GM18502 (cell line): ENCODE results near the gene ITGA11.

ENCODE experiments used
- ATAC-seq: cut with Tn5 transposase; IDR thresholded peaks from one replicate; pipeline ENCODE4 v1.9.1; 2021; ENCODE audit warnings: mild to moderate bottlenecking; ENCODE audit not compliant: unreplicated experiment, poor library complexity

Gene ITGA11

DNA sequence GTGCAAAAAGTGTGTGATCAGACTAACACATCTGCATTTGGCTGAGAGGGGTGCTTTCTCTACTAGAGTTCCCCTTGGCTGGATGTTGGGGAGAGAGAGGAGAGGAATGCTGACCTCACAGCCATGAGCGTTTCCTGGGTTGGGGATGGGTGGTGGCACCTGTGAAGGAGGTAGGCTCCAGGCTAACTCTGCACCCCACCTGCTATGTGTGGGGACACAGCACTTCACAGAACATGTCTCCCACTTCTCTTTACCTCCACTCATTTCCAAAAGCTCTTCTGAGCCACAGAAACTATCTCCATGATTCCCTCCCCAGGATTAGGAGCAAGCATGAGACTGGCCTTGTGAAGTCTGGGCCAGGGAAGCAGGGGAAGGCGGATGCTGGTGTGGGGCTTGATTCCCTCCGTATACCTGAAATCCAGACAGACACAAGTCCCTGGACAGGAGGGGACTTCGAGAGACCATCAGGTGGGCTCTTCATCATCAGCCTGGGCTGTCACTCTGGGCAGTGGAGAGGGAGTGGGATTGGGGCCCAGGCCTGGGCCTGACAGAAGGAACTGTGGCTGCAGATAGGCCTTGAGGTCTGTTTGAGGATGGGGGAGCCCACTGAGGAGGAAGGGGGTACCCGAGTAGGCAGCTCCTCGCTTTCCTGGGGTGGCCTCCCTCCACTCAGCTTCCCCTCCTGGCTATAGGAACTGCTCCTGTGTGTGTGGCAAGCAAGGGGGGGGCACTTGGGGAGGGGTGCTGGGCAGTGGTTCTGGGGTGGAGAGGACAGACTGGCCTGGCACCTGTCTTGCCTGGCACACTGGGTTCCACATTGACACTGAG is 113.7 kb downstream of the ITGA11 start:
- no peak for ATAC-seq

- no peak for ATAC-seq
These were observed 114.5 kb downstream of the ITGA11 start for GRCh38 chr15:68317281-68318007.

GRCh38 chr15:68316061-68316804 is 115.7 kb downstream of the ITGA11 start:
- no peak for ATAC-seq

DNA sequence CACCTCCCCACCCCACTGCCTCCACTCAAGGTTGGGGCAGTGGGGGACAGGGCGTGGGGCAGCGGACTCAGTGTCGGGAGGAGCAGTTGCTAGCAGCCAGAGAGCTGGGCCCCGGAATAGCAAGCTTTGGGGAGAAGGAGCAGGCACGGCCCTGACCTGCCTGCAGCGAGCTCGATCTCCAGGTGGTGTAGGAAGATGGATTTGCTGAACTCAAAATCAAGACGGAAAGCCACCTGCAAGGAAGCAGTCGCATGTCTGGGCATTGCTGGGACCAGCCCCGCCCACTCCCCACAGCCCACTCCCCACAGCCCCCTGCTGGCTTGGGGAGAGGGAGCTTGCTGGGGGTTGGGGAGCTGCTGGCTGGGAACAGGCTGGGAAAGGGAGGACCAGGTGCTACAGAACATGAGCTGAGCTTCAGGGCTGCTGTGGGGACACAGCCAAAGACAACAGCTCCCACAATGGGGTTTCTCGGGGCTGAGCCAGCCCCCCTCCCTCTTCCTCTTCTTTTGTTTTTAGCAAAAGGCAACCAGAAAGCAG is 116.4 kb downstream of the ITGA11 start:
- ATAC-seq, result no peak

DNA sequence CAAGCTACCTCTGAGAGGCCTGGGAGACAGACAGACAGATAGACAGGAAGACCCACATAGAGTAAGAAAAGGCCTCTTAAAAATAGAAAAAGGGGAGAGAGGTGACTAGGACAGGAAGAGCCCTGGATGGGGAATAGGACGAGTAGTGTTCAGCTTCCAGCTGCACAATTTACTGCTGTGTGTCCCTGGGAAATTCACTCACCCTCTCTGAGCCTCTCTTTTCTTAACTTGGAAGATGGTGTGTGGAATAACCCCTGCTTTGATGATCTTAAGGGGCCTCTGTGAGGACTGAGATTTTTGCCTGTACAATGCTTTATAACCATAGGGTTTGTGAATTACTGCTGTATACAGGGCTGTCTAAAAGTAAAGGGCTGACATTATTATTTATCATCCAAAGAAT is 116.9 kb downstream of the ITGA11 start:
- no peak for ATAC-seq

DNA sequence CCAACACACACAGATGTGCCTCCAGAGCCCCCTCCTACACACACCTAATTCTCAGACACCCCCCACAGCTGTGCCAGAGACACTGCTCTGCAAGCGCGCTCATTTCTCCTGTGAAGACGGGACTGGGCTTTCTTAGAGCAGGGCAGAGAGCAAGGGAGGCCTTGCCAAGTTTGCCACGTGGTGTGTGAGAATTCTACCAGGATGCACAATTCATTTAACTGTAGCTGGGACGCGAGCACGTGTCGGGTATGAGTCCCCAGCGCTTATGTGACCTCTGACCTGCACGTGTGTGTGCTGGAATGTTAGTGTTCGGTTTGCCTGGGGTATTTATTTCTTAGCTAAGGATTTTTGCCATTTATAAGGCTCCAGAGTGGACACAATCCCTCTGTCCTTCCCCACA is 117.4 kb downstream of the ITGA11 start:
- no peak for ATAC-seq

DNA sequence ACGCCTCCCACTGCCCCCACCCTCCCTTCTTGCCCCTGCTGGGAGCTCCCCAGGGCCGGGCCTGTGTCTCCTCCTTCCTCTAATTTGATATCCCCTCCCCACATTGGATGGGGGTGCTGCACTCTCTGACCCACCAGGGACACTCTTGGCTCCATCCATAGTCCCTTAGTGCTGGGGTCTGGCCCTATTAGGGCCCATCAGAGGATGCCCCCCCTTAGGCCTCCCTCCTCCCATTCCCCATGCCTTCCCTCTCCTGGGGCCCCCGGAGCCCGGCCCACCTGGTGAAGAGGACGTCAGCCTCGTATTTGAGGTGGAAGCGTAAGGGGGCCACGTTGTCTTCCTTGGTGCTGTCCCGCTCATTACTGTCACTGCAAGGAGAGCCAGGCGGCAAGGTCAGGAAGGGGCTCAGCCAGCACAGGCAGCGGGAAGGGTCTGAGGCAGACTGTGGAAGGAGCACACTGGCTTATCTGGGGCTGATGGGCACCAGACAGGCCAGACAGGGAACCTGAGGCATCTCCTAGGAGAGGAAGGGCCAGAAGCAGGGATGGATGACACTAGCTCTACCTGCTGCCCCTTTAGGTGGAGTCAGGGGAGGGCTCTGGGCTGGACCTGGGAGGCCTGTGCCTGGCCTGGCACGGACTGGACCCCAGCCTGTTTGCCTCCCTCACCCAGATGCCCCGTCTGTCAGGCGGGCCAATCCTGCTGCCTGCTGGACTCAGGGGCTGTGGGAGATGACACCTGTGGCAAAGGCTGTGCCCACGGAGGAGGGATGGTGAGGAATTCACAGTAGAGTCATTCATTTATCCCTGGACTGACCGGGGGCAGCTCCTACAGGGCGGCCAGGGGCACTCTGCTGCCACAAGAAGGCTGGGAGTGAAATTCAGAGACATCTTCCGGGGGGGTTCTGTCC is 118.2 kb downstream of the ITGA11 start:
- no peak for ATAC-seq

DNA sequence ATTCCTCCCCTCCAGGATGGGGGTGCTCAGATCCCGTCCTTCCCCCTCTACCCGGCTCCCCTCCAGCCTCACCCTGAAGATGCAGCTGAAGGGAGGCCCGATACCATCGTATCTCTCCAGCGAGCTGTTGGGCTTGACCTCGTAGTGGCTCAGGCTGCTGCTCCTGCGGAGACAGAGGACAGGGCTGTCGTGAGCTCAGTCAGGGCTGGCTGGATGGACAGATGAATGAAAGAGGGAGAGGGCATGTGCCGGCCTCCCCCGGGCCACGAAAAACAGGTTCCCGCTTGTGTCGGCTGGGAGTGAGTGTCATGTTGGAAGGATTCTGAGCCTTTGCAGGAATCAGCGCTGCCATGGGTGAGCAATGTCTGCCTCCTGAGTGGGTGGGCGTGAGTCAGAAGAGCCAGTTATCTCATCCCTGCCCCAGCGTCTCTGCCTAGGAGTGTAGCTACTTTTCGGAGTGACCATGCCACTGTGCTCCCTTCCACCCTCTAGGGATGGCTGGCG is 119.2 kb downstream of the ITGA11 start:
- no peak for ATAC-seq

- ATAC-seq, result no peak
These were observed 120.0 kb downstream of the ITGA11 start for GRCh38 chr15:68311859-68312557.

GRCh38 chr15:68311464-68311835 is 120.5 kb downstream of the ITGA11 start:
- no peak for ATAC-seq

DNA sequence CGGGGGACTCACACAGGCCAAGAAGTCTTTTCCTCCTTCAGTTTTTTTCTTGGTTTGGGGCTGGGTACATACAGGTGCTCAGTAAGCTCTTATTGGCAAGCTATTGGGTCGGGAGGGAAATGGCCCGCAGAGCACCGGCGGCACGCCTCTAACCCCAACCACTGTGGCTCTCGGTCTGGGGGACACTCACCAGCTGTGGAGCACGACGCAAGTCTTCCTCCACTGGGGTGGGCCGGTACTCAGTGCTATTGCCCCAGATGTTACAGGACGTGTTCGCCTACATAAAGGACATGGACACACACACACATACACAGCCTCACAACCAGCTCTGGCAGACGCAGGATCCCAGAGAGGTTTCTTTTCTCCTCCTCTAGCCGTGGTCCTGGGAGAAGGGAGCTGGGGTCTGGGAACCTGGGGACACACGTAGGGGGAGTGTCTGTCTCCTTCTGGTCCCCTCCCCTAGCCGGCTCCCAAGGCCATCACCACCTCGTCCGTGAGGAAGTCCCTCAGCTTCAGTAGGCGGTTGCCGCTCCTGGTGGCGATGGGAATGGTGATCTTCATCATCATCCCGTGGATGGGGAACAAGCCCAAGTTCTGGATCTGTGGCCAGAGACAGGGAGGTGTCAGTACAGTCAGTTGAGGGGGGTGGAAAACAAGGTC is 121.0 kb downstream of the ITGA11 start:
- no peak for ATAC-seq

- ATAC-seq, result no peak
These were observed 121.7 kb downstream of the ITGA11 start for GRCh38 chr15:68310178-68310803.

GRCh38 chr15:68309024-68309423 is 122.9 kb downstream of the ITGA11 start:
- no peak for ATAC-seq

DNA sequence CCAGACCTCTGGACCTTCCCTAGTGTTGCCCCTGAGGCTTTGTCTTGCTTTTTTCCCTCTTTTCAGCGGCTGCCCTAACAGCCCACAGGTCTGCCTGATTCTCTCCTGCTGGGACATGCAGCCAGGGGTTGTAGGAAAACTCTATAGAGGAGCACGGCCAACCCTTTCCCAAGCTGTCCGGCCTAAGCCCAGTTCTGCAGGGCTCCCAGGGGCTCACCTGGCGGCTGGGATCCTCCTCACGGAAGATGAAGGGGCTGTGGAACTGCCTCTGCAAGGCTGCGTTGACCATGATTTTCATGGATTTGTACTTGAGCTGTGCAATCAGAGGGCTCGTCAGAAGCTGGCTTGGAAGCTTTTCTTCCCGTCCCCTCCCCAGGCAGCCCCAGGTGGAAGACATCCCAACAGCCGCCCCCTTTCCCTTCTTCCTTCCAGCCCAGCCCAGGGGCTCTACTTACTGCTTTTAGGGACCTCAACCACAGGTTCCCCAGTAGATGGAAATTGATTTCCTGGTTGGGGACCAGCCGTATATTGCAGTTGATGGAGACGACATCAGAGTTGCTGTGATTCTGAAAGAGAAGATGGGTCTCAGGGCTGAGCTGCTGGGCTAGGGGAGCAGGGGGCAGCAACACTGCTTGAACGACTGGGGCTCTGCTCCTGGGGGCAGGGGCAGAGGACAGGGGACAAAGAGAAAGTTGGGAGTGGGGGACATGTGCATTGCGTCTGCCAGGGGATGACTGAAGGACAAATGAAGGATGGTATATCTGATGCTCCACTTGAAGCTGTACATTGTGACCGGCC is 124.6 kb downstream of the ITGA11 start:
- no peak for ATAC-seq

DNA sequence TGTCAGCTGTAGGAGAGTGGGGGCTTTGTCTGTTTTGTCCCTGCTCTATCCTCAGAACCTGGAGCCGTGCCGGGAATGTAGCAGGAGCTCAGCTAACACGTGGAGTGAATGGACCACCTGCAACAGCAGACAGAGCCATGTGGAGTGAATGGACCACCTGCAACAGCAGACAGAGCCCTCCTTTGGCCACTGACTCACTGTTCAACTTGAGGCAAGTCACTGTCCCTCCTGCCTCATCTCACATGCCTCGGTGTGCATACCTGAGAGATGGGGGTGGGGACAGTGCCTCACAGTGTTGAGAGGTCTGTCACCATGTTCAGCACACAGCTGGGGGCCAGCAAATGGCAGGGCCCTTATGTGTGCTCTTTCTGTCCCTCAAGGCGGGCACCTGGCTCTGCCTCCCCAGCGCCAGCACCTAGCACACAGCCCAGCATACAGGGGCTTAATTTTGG is 126.5 kb downstream of the ITGA11 start:
- ATAC-seq, result no peak

DNA sequence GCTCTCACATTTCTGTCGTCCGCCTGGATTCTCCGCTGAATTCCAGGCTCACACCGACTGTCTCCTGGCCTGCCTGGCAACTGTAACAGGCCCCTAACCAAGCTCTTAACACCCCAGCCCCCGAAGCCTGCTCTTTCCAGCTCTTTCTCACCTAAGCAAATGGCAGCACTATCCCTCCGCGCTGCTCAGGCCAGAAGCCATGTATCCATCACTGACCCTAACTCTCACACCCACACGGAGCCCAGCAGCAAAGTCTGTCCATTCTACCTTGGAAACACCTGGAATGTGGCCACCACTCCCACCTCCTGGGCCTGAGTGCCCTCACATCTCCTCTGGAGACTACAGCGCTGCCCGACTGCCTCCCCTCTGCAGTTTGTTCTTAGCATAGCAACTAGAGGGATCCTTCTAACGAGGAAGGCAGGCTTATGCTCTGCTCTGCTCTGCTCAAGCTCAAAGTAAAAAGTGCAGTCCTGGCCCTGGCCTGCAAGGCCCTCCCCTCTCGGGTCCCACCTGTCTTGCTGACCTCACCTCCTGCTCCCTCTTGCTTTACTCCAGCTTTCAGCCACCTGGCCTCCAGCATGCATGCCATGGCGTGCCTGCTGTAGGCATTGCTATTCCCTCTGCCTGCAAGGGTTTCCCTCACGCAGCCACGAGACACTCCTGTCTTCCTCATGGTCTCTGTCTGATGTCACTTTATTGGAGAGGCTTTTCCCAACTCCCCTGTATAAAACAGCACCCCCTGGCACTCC is 127.2 kb downstream of the ITGA11 start:
- no peak for ATAC-seq
